GM13977 (cell line): ENCODE results near the gene BICRAL.
A peak's percentile ranks its signal among the peaks of the same experiment; 100 is the strongest.
"Not testable (repeated sequence)": the region's sequence is repeated elsewhere in the genome, so short reads cannot be mapped to it uniquely, and the experiment has no call there.

Experiments
- DNase-seq: peaks from one replicate; pipeline ENCODE4 v3.0.0; 2012; ENCODE audit warnings: low spot score
- CTCF ChIP-seq: IDR thresholded peaks from 2 replicates; pipeline ENCODE4 v1.5.1; 2012; ENCODE audit warnings: mild to moderate bottlenecking, control low read depth; ENCODE audit not compliant: insufficient read depth; ENCODE audit errors: extremely low read depth, missing control alignments
- in situ Hi-C: fragments of 300-500 bp; cut with MboI; formaldehyde crosslinking; loops from one replicate; pipeline ENCODE4 v1.12.0; 2022; ENCODE audit warnings: low sequenced_read_pairs, low pct_unique_long_range_greater_than_20kb, mixed read lengths, inconsistent platforms; ENCODE audit not compliant: unreplicated experiment

The BICRAL gene

GRCh38 chr6:42766163-42766670 is 15.6 kb upstream of the BICRAL start:
- no peak for DNase-seq
- in situ Hi-C loops: no loop called here
- TF ChIP-seq CTCF: no peak

- no peak for DNase-seq
- in situ Hi-C loops: no loop called here
- TF ChIP-seq CTCF: no peak
These were observed 12.8 kb upstream of the BICRAL start for GRCh38 chr6:42769051-42769450.

GRCh38 chr6:42769836-42770235 is 12.0 kb upstream of the BICRAL start:
- no peak for DNase-seq
- in situ Hi-C loops: no loop called here
- no peak for TF ChIP-seq CTCF

- no peak for DNase-seq
- TF ChIP-seq CTCF: no peak
- in situ Hi-C loops: no loop called here
These were observed 10.1 kb upstream of the BICRAL start for GRCh38 chr6:42771741-42772100.

GRCh38 chr6:42774201-42774600 is 7.7 kb upstream of the BICRAL start:
- no peak for TF ChIP-seq CTCF
- DNase-seq: no peak
- in situ Hi-C loops: no loop called here

GRCh38 chr6:42774821-42775487 is 6.9 kb upstream of the BICRAL start:
- in situ Hi-C loops: not testable (repeated sequence)
- peak; percentile 71 for DNase-seq

- in situ Hi-C loops: no loop called here
- peak; percentile 45 for DNase-seq
These were observed 4.6 kb upstream of the BICRAL start for GRCh38 chr6:42777126-42777822.

More at GRCh38 chr6:42777126-42777822, 4.6 kb upstream of the BICRAL start:
- TF ChIP-seq CTCF: no peak
